ENCODE results near the gene LTV1. TPM values are rescaled to one million over a fixed set of nuclear protein-coding genes. Genes with fewer than 3 reads are reported as not detected.
"Not testable (repeated sequence)": the region's sequence is repeated elsewhere in the genome, so short reads cannot be mapped to it uniquely, and the experiment has no call there.

The LTV1 gene
- total RNA-seq, 2 experiments from 2014 or later, result 34.3 to 36.3 TPM

DNA sequence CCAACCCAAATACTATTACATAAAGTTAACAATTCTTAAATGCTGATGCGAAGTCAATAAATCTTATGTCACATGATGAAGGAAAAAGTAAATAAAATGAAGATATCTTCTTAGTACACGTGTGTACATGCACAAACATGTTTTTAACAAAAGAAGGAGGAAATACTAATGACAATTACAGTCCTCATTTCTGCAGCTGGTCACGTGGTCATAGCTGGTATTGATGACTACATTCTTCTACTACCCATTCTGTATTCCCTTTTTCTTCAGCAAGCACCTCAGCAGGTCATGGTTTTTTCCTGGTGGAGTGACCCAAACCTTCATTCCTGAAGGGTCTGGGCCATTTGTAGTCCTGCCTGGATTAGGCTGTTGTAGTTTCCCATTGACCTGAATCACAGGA, 25.7 kb downstream of the LTV1 start:
- intact Hi-C loops (cut with DNase I, micrococcal nuclease); ATAC-seq; POLR2A ChIA-PET; H3K27me3 Mint-ChIP-seq; DNase-seq; H3K4me1 Mint-ChIP-seq; H3K27ac Mint-ChIP-seq; H3K4me3 Mint-ChIP-seq; H3K9me3 Mint-ChIP-seq (ENCODE audit: low read depth); CTCF ChIA-PET: not testable (repeated sequence)
- peaks cover 22% of the 10 kb centered on the region for H3K36me3 Mint-ChIP-seq (ENCODE audit: low read depth)

DNA sequence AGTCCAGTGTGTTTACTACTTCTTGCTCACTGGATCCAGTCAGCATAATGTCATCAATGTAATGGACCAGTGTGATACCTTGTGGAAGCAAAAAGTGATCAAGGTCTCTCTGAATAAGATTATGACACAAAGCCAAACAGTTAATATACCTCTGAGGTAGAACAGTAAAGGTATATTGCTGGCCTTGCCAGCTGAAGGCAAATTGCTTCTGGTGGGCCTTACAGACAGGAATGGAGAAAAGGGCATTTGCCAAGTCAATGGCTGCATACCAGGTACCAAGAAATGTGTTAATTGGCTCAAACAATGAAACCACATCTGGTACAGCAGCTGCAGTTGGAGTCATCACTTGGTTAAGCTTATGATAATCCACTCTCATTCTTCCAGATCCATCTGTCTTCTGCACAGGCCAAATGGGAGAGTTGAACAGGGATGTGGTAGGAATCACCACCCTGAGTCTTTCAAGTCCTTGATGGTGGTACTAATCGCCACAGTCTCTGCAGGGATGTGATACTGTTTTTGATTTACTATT, 28.1 kb downstream of the LTV1 start:
- ATAC-seq; POLR2A ChIA-PET; H3K27me3 Mint-ChIP-seq; DNase-seq; H3K27ac Mint-ChIP-seq; H3K36me3 Mint-ChIP-seq (ENCODE audit: low read depth); intact Hi-C loops (cut with DNase I, micrococcal nuclease); H3K4me1 Mint-ChIP-seq; H3K4me3 Mint-ChIP-seq: not testable (repeated sequence)
- H3K9me3 Mint-ChIP-seq (ENCODE audit: low read depth), result peaks cover 25% of the 10 kb centered on the region
- CTCF ChIA-PET, result interaction anchor here (1.2 kb wide), 1 partner anchor 296 kb away, joined by 4 read pairs; no protein-coding TSS in a partner anchor

DNA sequence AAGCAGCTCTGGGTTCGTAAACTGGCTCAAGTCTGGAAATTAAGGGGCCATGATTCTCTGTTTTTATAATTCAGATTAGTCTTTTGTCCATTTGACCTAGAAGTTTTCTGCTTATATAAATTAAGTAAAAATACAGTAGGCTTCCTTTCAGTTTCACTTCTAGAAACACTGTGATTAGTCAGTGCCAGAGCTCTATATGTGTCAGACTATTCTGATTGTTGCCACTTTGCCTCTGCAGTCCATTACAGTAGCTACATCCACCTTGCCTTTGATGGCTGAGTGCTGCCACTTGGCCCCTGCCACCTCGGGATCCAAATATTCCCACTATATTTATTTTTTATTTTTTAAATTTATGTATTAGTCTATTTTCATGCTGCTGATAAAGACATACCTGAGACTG, 29.1 kb downstream of the LTV1 start:
- ChIA-PET POLR2A (no interaction called here), CTCF (interaction anchor here (1.2 kb wide), 1 partner anchor 297 kb away, joined by 4 read pairs; no protein-coding TSS in a partner anchor)
- H3K9me3 Mint-ChIP-seq (ENCODE audit: low read depth), result peaks cover 25% of the 10 kb centered on the region
- ATAC-seq (peak; percentile 94), DNase-seq (no peak)
- peaks cover 3% of the 10 kb centered on the region for H3K36me3 Mint-ChIP-seq (ENCODE audit: low read depth)
- H3K4me1 Mint-ChIP-seq, result peaks cover 7% of the 10 kb centered on the region
- H3K27me3 Mint-ChIP-seq, result no peaks in the 10 kb centered on the region
- no peak overlapping the region for H3K4me3 Mint-ChIP-seq
- no peak overlapping the region for H3K27ac Mint-ChIP-seq
- intact Hi-C loops (cut with DNase I, micrococcal nuclease), result no loop called here

DNA sequence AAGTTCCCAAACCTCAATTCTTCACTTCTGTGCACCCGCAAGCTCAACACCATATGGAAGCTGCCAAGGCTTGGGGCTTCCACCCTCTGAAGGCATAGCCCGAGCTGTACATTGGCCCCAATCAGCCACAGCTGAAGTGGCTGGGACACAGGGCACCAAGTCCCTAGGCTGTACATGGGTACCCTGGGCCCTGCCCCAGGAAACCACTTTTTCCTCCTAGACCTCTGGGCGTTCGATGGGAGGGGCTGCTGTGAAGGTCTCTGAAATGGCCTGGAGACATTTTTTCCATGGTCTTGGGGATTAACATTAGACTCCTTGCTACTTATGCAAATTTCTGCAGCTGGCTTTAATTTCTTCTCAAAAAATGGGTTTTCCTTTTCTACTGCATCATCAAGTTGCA, 30.5 kb downstream of the LTV1 start:
- DNase-seq; H3K27ac Mint-ChIP-seq; ATAC-seq; H3K4me3 Mint-ChIP-seq; H3K27me3 Mint-ChIP-seq; H3K36me3 Mint-ChIP-seq (ENCODE audit: low read depth); POLR2A ChIA-PET; intact Hi-C loops (cut with DNase I, micrococcal nuclease): not testable (repeated sequence)
- Mint-ChIP-seq H3K4me1 (peaks cover 10% of the 10 kb centered on the region), H3K9me3 (ENCODE audit: low read depth) (peaks cover 21% of the 10 kb centered on the region)
- CTCF ChIA-PET, result interaction anchor here (1.1 kb wide), 1 partner anchor 29 kb away, joined by 3 read pairs; no protein-coding TSS in a partner anchor

DNA sequence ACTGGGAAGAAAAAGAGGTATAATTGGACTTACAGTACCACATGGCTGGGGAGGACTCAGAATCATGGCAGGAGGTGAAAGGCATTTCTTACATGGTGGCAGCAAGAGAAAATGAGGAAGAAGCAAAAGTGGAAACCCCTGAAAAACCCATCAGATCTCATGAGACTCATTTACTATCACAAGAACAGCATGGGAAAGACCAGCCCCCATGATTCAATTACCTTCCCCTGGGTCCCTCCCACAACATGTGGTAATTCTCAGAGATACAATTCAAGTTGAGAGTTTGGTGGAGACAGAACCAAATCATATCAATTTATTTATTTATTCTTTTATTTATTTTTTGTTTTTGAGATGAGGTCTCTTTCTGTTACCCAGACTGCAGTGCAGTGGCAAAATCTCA, 31.4 kb downstream of the LTV1 start:
- Mint-ChIP-seq H3K9me3 (ENCODE audit: low read depth) (peaks cover 20% of the 10 kb centered on the region), H3K4me1 (peaks cover 10% of the 10 kb centered on the region)
- H3K27ac Mint-ChIP-seq; DNase-seq; CTCF ChIA-PET; POLR2A ChIA-PET; H3K36me3 Mint-ChIP-seq (ENCODE audit: low read depth); ATAC-seq; H3K27me3 Mint-ChIP-seq; H3K4me3 Mint-ChIP-seq; intact Hi-C loops (cut with DNase I, micrococcal nuclease): not testable (repeated sequence)

DNA sequence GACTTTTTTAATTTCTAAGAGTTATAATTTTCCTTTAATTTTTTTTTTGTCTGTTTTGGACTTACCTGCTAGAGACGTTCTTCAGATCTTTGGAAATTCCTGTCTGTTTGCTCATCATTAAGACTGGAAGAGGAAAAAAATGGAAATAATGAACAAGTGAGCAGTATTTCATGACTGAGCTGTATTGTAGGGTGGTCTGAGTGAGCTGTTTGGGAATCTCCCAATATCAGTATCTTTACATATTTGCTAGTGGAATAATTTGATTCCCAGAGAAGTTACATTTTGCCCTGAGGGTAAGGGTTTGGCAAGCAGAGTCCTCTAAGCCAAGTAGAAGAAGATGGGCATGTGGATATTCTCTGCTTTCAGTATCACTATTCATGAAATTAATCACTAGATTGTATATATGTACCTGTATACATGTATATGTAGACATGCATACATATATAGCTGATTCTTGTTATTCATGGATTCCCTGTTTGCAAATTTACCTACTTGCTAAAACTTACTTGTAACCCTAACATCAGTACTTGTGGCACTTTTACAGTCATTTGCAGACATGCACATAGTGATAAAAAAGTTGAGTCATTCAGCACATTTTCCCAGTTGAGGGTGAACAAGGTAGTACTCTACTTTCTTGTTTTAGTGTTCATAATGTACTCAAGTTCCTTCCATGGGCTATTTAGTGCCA, 34.6 kb downstream of the LTV1 start:
- ATAC-seq, result peak; percentile 84
- H3K27me3 Mint-ChIP-seq, result no peaks in the 10 kb centered on the region
- peaks cover 5% of the 10 kb centered on the region for H3K4me1 Mint-ChIP-seq
- no peak for DNase-seq
- intact Hi-C loops (cut with DNase I, micrococcal nuclease), result no loop called here
- no peak overlapping the region for H3K4me3 Mint-ChIP-seq
- H3K36me3 Mint-ChIP-seq (ENCODE audit: low read depth), result peaks cover 3% of the 10 kb centered on the region
- H3K9me3 Mint-ChIP-seq (ENCODE audit: low read depth), result peaks cover 20% of the 10 kb centered on the region
- POLR2A ChIA-PET, result no interaction called here
- H3K27ac Mint-ChIP-seq, result no peak overlapping the region
- CTCF ChIA-PET, result no interaction called here

DNA sequence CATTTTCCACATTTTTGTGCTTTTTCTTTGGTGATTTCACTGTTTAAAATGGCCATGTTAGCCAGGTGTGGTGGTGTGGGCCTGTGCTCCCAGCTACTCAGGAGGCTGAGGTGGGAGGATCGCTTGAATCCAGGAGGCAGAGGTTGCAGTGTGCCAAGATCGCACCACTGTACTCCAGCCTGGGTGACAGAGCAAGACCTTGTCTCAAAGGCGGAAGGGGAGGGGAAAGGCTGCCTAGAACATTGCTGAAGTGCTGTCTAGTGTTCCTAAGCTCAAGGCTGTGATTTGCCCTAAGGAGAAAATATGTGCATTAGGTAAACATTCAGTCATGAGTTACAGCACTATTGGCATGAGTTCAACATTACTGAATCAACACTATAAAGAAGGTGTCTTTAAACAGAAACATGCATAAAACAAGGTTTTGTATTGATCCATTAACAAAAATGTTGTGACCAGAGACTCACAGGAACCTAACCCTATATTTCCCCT, 35.2 kb downstream of the LTV1 start:
- H3K4me3 Mint-ChIP-seq, result no peak overlapping the region
- CTCF ChIA-PET, result interaction anchor here (1.5 kb wide), 1 partner anchor 302 kb away, joined by 4 read pairs; no protein-coding TSS in a partner anchor
- no peak overlapping the region for H3K27ac Mint-ChIP-seq
- peaks cover 3% of the 10 kb centered on the region for H3K36me3 Mint-ChIP-seq (ENCODE audit: low read depth)
- DNase-seq, result no peak
- intact Hi-C loops (cut with DNase I, micrococcal nuclease), result no loop called here
- peaks cover 20% of the 10 kb centered on the region for H3K9me3 Mint-ChIP-seq (ENCODE audit: low read depth)
- H3K27me3 Mint-ChIP-seq, result no peaks in the 10 kb centered on the region
- POLR2A ChIA-PET, result no interaction called here
- ATAC-seq, result peak; percentile 10
- H3K4me1 Mint-ChIP-seq, result peaks cover 3% of the 10 kb centered on the region

DNA sequence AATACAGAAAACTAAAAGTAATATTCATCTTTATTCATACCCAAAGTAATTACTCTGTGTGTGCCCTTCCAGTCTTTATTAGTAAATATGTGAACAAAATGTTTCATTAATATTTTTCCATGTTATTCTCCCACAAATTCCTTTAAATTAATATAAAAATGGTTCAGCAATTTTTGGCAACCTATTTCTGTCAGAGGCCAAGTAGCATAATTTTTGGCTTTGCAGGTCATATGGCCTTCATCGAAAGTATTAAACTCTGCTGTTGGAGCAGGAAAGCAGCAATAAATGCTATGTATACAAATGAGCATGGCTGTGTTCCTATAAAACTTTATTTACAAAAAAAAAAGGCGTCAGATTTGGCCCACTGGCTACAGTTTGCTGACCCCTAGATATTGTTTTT, 37.3 kb downstream of the LTV1 start:
- no peak overlapping the region for H3K4me3 Mint-ChIP-seq
- ATAC-seq, result no peak
- no peak for DNase-seq
- H3K9me3 Mint-ChIP-seq (ENCODE audit: low read depth), result peaks cover 10% of the 10 kb centered on the region
- intact Hi-C loops (cut with DNase I, micrococcal nuclease), result no loop called here
- no peaks in the 10 kb centered on the region for H3K27me3 Mint-ChIP-seq
- peaks cover 3% of the 10 kb centered on the region for H3K4me1 Mint-ChIP-seq
- ChIA-PET POLR2A (no interaction called here), CTCF (no interaction called here)
- no peaks in the 10 kb centered on the region for H3K36me3 Mint-ChIP-seq (ENCODE audit: low read depth)
- no peak overlapping the region for H3K27ac Mint-ChIP-seq

DNA sequence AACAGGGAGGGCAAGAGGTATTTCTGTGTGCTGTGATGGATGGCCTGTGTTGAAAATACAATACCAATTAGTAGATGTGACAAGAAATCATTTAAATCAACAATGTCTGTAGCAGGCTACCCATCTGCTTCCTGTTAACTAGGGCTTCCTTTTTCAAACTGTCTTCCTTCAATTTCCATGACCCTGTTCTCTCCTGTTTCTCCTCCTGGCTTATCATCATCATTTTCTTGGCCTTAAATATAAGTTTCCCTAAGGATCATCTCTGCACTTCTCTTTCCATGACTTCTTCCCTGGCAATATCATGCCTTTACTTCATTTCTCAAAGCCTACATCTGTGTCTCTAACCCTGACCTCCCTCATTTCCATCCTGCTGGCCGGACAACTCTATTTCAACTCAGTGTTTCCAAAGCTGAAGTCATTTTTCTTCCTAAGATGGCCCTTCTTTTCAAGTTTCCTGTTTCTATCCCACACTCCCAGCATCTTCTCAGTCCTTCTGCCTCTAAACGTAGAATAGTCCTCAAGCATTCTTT, 39.3 kb downstream of the LTV1 start:
- intact Hi-C loops (cut with DNase I, micrococcal nuclease), result no loop called here
- no peak overlapping the region for H3K4me3 Mint-ChIP-seq
- H3K27ac Mint-ChIP-seq, result no peak overlapping the region
- H3K9me3 Mint-ChIP-seq (ENCODE audit: low read depth), result peaks cover 3% of the 10 kb centered on the region
- no peaks in the 10 kb centered on the region for H3K27me3 Mint-ChIP-seq
- H3K36me3 Mint-ChIP-seq (ENCODE audit: low read depth), result no peaks in the 10 kb centered on the region
- ATAC-seq, result no peak
- DNase-seq, result no peak
- H3K4me1 Mint-ChIP-seq, result peaks cover 3% of the 10 kb centered on the region
- ChIA-PET POLR2A (no interaction called here), CTCF (no interaction called here)

DNA sequence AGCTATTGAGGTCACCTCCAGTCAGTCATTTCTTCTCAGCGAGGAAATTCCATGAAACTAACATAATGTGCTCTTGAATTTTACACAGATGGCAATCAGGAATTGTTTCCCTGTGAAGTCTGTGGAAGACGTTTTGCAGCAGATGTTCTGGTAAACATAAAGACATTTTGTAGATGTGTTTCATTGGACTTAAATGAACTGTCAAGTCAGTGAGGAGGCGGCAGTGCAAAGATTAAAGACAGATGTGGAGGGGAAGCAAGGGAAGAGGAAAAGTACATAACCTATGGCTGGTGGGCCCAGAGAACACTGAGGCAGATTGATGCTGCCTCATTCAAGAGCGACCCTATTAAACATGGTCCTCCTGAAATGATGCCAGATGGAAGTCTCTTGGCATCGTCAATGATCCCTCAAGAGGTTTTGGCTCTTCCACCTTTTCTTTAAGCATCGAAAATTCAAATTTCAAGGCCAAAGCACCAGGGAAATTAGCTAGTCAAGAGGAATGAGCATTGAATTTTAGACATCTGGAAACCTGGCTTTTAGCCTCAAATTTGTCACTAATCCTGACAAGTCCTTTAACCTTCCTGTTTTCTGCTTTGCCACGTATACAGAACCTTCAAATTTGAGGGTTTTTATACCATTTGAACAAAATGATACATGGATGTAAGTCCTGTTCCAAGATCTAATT, 41.2 kb downstream of the LTV1 start:
- intact Hi-C loops (cut with DNase I, micrococcal nuclease), result no loop called here
- Mint-ChIP-seq H3K27me3 (no peaks in the 10 kb centered on the region), H3K36me3 (ENCODE audit: low read depth) (no peaks in the 10 kb centered on the region), H3K4me1 (no peaks in the 10 kb centered on the region), H3K4me3 (no peak overlapping the region), H3K9me3 (ENCODE audit: low read depth) (no peaks in the 10 kb centered on the region), H3K27ac (no peak overlapping the region)
- DNase-seq (no peak), ATAC-seq (no peak)
- CTCF ChIA-PET, result interaction anchor here (1.0 to 1.7 kb wide), 2 partner anchors 55 to 129 kb away, joined by 3 to 6 read pairs; no protein-coding TSS in a partner anchor
- POLR2A ChIA-PET, result no interaction called here

DNA sequence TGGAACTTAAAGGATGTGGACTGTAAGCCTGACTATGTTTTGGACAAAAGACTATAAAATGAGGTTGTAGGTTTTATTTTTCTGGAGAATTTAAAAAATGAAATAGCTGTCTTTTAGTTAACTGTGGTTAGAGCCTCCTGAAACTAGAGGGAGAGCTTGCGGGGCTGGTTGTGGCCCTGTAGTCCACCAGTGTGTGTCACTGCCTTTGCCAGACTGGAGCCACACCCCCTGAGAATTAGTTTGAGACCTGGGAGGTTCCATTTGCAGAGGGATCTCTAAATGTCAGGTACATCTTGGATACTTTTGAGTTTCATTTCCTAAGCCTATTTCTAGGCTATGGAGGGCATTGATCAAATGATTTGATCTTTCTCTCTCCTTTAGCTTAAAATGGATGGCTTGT, 42.0 kb downstream of the LTV1 start:
- Mint-ChIP-seq H3K4me1 (no peaks in the 10 kb centered on the region), H3K9me3 (ENCODE audit: low read depth) (no peaks in the 10 kb centered on the region), H3K27me3 (no peaks in the 10 kb centered on the region), H3K4me3 (no peak overlapping the region), H3K27ac (no peak overlapping the region), H3K36me3 (ENCODE audit: low read depth) (no peaks in the 10 kb centered on the region)
- intact Hi-C loops (cut with DNase I, micrococcal nuclease), result no loop called here
- ChIA-PET POLR2A (no interaction called here), CTCF (interaction anchor here (1.0 to 1.7 kb wide), 2 partner anchors 55 to 128 kb away, joined by 3 to 6 read pairs; no protein-coding TSS in a partner anchor)
- no peak for DNase-seq
- ATAC-seq, result no peak

DNA sequence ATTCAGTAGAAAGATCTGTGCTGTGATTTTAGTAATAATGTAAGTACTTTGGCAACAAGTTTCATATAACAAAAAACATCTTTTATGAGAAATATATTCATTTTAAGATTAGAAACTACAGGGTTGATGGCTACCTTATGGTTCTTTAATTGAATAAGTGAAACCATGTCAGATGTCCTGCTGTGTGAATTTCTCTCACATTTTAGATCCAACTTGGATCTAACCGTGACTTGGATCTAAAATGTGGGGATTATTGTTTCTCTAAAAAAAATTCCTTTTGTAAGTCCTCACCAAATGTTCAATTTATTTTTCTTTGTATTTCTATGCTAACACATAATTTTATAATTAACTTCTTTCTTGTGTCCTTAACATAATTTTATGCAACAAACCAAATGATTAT, 51.5 kb downstream of the LTV1 start:
- ATAC-seq, result no peak
- ChIA-PET POLR2A (no interaction called here), CTCF (no interaction called here)
- Mint-ChIP-seq H3K4me3 (no peak overlapping the region), H3K9me3 (ENCODE audit: low read depth) (no peaks in the 10 kb centered on the region), H3K27ac (no peak overlapping the region), H3K27me3 (no peaks in the 10 kb centered on the region), H3K36me3 (ENCODE audit: low read depth) (no peaks in the 10 kb centered on the region), H3K4me1 (no peaks in the 10 kb centered on the region)
- intact Hi-C loops (cut with DNase I, micrococcal nuclease), result no loop called here
- DNase-seq, result no peak
